HG03139 (cell line): Measurements from ENCODE around the gene KIT.
A peak's percentile ranks its signal among the peaks of the same experiment; 100 is the strongest.

Experiments used
- ATAC-seq: cut with Tn5 transposase; IDR thresholded peaks from one replicate; pipeline ENCODE4 v1.9.1; 2021; ENCODE audit not compliant: unreplicated experiment

Gene KIT

DNA sequence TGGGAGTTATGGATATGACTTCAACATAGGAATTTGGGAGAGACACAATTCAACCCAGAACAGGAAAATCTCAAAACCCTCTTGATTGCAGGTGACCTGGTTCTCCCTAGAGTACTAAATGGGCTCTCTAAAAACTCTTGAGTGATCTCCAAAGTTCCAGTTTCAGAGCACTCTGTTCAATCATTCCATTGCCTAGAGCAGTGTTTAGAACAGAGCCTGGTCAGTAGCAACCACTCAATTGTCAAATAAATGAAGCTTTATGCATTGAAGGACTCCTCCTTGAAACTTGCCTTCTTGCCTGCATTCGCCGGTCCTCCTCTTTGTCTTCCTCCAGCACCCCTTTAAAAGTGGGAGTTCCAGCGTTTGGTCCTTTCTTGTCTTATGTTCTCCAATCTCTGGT lies 85.8 kb downstream of the KIT start:
- no peak for ATAC-seq

DNA sequence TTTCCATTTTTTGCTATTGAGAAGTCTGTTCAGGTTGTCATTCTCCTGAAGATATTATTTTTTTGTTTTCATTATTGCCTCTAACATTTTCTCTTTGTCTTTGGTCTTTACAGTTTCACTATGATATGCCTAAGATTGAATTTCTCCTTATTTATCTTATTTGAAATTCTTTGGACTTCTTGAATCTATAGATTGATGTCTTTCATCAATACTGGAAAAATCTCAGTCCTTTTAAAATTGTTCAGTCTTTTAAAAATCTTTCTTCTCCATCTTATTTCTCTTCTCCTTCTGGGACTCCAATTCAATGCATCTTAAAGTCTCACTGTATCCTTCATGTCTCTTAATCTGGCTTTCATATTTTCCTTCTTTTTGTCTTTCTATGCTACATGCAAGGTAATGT lies 86.7 kb downstream of the KIT start:
- ATAC-seq, result no peak

DNA sequence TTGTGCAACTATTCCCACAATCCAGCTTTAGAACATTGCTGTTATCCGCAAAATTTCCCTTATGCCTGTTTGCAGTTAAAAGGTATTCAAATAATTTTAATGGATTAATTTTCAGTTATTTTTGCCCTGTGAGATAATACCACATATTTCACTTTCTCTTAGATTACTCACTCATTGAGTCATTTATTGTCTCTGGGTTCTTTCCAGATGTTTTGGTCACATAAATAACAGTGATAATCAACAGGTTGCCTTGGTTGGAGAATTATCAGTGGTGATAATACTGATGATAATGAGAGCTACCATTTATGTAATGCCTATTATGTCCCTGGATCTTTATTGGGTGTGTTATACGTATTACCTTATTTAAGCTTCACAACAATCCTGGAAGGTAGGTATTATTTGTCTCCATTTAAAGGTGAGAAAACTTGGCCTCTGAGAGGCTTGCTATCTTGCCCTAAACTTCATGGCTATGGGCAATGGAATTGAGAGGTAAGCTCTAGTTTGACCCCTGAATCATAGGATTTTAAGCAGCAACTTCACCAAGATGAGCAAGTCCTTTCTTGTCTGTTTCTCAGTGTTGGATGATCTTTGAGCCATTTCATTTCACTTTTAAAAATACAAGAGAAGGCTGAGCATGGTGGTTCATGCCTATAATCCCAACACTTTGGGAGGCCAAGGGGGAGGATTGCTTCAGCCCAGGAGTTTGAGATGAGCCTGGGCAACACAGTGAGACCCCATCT lies 87.4 kb downstream of the KIT start:
- no peak for ATAC-seq

- peak; percentile 59 for ATAC-seq
Measured at GRCh38 chr4:54746218-54746617, 88.5 kb downstream of the KIT start.

GRCh38 chr4:54750341-54750740 lies 92.6 kb downstream of the KIT start:
- ATAC-seq, result no peak

DNA sequence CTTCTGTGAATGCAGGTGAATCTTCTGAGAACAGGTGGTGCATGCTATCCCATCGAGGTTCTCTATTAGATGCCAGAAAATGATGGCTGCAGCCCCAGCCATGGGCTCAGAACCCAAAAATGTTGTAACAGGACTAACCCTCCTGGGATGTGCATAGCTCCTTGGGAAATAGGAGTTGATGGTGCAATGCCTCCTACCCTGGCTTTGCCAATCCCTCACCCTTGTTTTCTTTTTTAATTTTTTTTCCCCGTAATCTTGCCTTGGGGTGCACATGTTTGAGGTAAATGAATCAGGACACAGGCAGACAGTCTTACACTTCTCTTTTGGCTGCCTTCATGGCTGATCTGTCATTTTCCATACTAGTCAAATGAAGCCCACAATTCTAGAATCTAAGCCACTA lies 96.6 kb downstream of the KIT start:
- ATAC-seq, result no peak

DNA sequence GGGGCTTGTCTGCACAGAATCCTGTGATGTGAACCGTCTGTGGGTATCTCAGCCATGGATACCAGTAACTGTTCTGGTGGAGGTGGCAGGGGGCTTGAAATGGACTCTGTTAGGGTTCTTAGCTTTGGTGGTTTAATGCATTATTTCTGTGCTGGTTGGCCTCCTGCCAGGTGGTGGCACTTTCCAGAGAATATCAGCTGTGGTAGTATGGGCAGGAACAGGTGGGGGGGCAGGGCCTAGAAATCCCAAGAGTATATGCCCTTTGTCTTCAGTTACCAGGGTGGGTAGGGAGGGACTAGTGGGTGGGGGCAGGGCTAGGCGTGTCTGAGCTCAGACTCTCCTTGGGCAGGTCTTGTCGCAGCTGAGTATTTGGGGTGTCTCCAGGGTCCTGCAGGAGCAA lies 106.7 kb downstream of the KIT start:
- ATAC-seq, result no peak

- no peak for ATAC-seq
Measured at GRCh38 chr4:54767376-54767775, 109.6 kb downstream of the KIT start.

GRCh38 chr4:54773022-54773421 lies 115.3 kb downstream of the KIT start:
- no peak for ATAC-seq

GRCh38 chr4:54779036-54779435 lies 121.3 kb downstream of the KIT start:
- no peak for ATAC-seq

GRCh38 chr4:54779476-54780148 lies 121.9 kb downstream of the KIT start:
- ATAC-seq, result no peak

DNA sequence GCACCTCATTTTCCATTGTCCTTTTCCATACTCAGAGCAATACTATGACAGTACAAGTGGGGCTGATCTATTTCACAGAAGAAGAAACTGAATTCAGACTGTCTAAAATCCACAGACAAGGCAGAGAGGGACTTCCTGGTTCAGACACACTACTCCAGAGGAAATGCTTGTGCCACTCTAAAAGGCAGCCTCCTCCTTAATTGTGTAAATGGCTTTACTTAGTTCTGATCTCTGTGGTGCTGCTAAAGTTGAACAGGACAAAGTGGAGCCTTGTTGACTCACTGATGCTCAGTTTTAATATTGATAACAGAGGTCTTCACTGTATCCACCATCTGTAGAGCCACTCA lies 122.4 kb downstream of the KIT start:
- ATAC-seq, result no peak

GRCh38 chr4:54781756-54782155 lies 124.0 kb downstream of the KIT start:
- ATAC-seq, result no peak

GRCh38 chr4:54783402-54784110 lies 125.8 kb downstream of the KIT start:
- no peak for ATAC-seq

GRCh38 chr4:54784161-54784671 lies 126.5 kb downstream of the KIT start:
- no peak for ATAC-seq
